CD14-positive monocyte (primary cell): ENCODE results near the gene ANTKMT. TPM values are rescaled to one million over a fixed set of nuclear protein-coding genes. Genes with fewer than 3 reads are reported as not detected.

Experiments
- DNase-seq, 3 donors: peaks; one replicate each; pipeline ENCODE4 v3.0.0-alpha.2; 2011 to 2022
- H2AFZ ChIP-seq: 2 replicates; pipeline ENCODE4 v1.6.0; 2012; ENCODE audit warnings: mild to moderate bottlenecking, low read depth, low read length, inconsistent platforms; ENCODE audit not compliant: insufficient read depth, poor library complexity, severe bottlenecking
- H3K27ac ChIP-seq, 2 donors: 1 replicate in 1 of 2; 2 replicates in 1 of 2; pipeline ENCODE4 v1.5.1; 2012 to 2013; ENCODE audit warnings: low read length in 2 of 2, control low read depth in 1 of 2, inconsistent platforms in 1 of 2, low read depth in 1 of 2, mild to moderate bottlenecking in 1 of 2
- H3K27me3 ChIP-seq, 2 donors: one replicate each; pipeline versions ENCODE4 v1.6.0 to v1.6.1; 2011 to 2013; ENCODE audit warnings: low read length in 2 of 2; ENCODE audit not compliant: control insufficient read depth in 2 of 2, insufficient read depth in 2 of 2
- H3K36me3 ChIP-seq, 2 donors: replicated peaks in 1 of 2; 1 replicate in 1 of 2; 2 replicates in 1 of 2; pipeline versions ENCODE4 v1.5.1 to v1.6.1; 2012 to 2013; ENCODE audit warnings: low read length in 2 of 2, control low read depth in 1 of 2, inconsistent platforms in 1 of 2, mild to moderate bottlenecking in 1 of 2; ENCODE audit not compliant: insufficient read depth in 2 of 2, control insufficient read depth in 1 of 2
- H3K4me1 ChIP-seq, 2 donors: 1 replicate in 1 of 2; 2 replicates in 1 of 2; pipeline versions ENCODE4 v1.5.1 to v1.6.1; 2012 to 2013; ENCODE audit warnings: low read length in 2 of 2, control low read depth in 1 of 2, inconsistent platforms in 1 of 2, mild to moderate bottlenecking in 1 of 2, moderate library complexity in 1 of 2; ENCODE audit not compliant: insufficient read depth in 2 of 2, control insufficient read depth in 1 of 2
- H3K4me2 ChIP-seq: replicated peaks from 2 replicates; pipeline ENCODE3; 2012; ENCODE audit warnings: low read length, moderate library complexity, mild to moderate bottlenecking; ENCODE audit not compliant: poor library complexity, severe bottlenecking; ENCODE audit errors: extremely low read depth
- H3K4me3 ChIP-seq, 3 experiments: fragments of 200-600 bp in 1 of 3; sonication (generic) in 1 of 3; replicated peaks in 1 of 3; 1 replicate in 2 of 3; 2 replicates in 1 of 3; pipeline ENCODE4 v1.5.1; 2011 to 2013; ENCODE audit warnings: low read length in 3 of 3, mild to moderate bottlenecking in 3 of 3, control low read depth in 2 of 3, low read depth in 2 of 3, inconsistent platforms in 1 of 3, moderate library complexity in 1 of 3
- H3K79me2 ChIP-seq: 2 replicates; pipeline ENCODE4 v1.6.0; 2012; ENCODE audit warnings: mild to moderate bottlenecking, control low read depth, inconsistent platforms, low read length, moderate library complexity; ENCODE audit not compliant: insufficient read depth
- H3K9ac ChIP-seq: 2 replicates; pipeline ENCODE4 v1.6.0; 2017; ENCODE audit warnings: low read length, mild to moderate bottlenecking; ENCODE audit not compliant: insufficient read depth, poor library complexity, severe bottlenecking
- H3K9me3 ChIP-seq, 2 donors: replicated peaks in 1 of 2; 1 replicate in 1 of 2; 2 replicates in 1 of 2; pipeline versions ENCODE4 v1.5.1 to v1.6.1; 2012 to 2013; ENCODE audit warnings: low read length in 2 of 2, control low read depth in 1 of 2; ENCODE audit not compliant: control insufficient read depth in 1 of 2, insufficient read depth in 1 of 2
- H4K20me1 ChIP-seq: 2 replicates; pipeline ENCODE4 v1.6.0; 2012; ENCODE audit warnings: mild to moderate bottlenecking, low read length, control low read depth, moderate library complexity; ENCODE audit not compliant: insufficient read depth
- H3K27ac Mint-ChIP-seq, 7 donors: one replicate each; pipeline ENCODE4 v1.8.0; 2020; ENCODE audit warnings: mild to moderate bottlenecking in 7 of 7, mixed read lengths in 7 of 7, moderate library complexity in 6 of 7, inconsistent platforms in 2 of 7
- H3K27me3 Mint-ChIP-seq, 3 donors: one replicate each; pipeline ENCODE4 v1.8.0; 2021 to 2022; ENCODE audit warnings: low read depth in 3 of 3, mild to moderate bottlenecking in 3 of 3, mixed read lengths in 3 of 3, moderate library complexity in 3 of 3, inconsistent platforms in 1 of 3
- H3K36me3 Mint-ChIP-seq, 2 donors: one replicate each; pipeline ENCODE4 v1.8.0; 2020; ENCODE audit warnings: mixed read lengths in 2 of 2, inconsistent platforms in 1 of 2, mild to moderate bottlenecking in 1 of 2
- H3K4me1 Mint-ChIP-seq: one replicate; pipeline ENCODE4 v1.8.0; 2020; ENCODE audit warnings: mild to moderate bottlenecking, mixed read lengths
- H3K4me3 Mint-ChIP-seq, 2 donors: one replicate each; pipeline ENCODE4 v1.8.0; 2020; ENCODE audit warnings: mild to moderate bottlenecking in 2 of 2, mixed read lengths in 2 of 2, moderate library complexity in 1 of 2
- H3K9me3 Mint-ChIP-seq, 7 donors: one replicate each; pipeline ENCODE4 v1.8.0; 2020 to 2022; ENCODE audit warnings: mixed read lengths in 7 of 7, mild to moderate bottlenecking in 6 of 7, moderate library complexity in 6 of 7, inconsistent platforms in 2 of 7
- CTCF ChIP-seq: fragments of 200-600 bp; IDR thresholded peaks from one replicate; pipeline ENCODE4 v1.8.0; 2022; ENCODE audit warnings: antibody characterized with exemption, mild to moderate bottlenecking
- WGBS: methylation state at CpG from one replicate; pipeline ENCODE4 v1.1.5; 2013; ENCODE audit warnings: missing lambda C conversion rate; ENCODE audit not compliant: insufficient coverage; 5-methylcytosine and 5-hydroxymethylcytosine counted together
- intact Hi-C, 2 donors: fragments of 100-400 bp; cut with micrococcal nuclease; formaldehyde crosslinking; loops; one replicate each; pipeline versions ENCODE4 v1.15.0 to v1.15.1; 2023
- polyA plus RNA-seq, 3 donors: library from polyadenylated mRNA; depleted of rRNA in 1 of 3; unstranded in 2 of 3; stranded (reverse) in 1 of 3; fragments of 300-500 nt in 2 of 3; fragments of >200 nt in 1 of 3; fragmentation: Illumina TruSeq in 2 of 3; gene quantifications; 1 replicate in 2 of 3; 2 replicates in 1 of 3; pipeline ENCODE4 v1.2.3, GENCODE V29; 2012 to 2021

The ANTKMT gene
- polyA plus RNA-seq, 3 donors, result 21.5 to 56.3 (median 34.4) TPM

GRCh38 chr16:705431-706188, 15.3 kb upstream of the ANTKMT start, which contains the start of gene FBXL16:
FBXL16 (minus strand) TSS chr16:705801; CDS start chr16:697405, 8,396 bp downstream.
- no peaks in the 10 kb centered on the region for H3K4me1 Mint-ChIP-seq
- no peaks in the 10 kb centered on the region for H4K20me1 ChIP-seq
- no peaks in the 10 kb centered on the region for H3K4me1 ChIP-seq
- no peak for TF ChIP-seq CTCF
- no peaks in the 10 kb centered on the region for H3K36me3 ChIP-seq
- H3K9ac ChIP-seq, result no peak within 1 kb of the TSS
- no peak within 1 kb of the TSS for H2AFZ ChIP-seq
- no peak within 1 kb of the TSS for H3K4me3 ChIP-seq
- H3K4me2 ChIP-seq, result no peak within 1 kb of the TSS
- H3K9me3 Mint-ChIP-seq, result peaks cover 0 to 8% (median 0%) of the 10 kb centered on the region in 7 donors
- intact Hi-C loops, result no loop called here
- no peak within 1 kb of the TSS for H3K27ac Mint-ChIP-seq
- peaks cover 68 to 87% (median 83%) of the 10 kb centered on the region in 3 donors for H3K27me3 Mint-ChIP-seq
- no peak within 1 kb of the TSS for H3K27ac ChIP-seq
- no peak for DNase-seq
- H3K4me3 Mint-ChIP-seq, result peak within 1 kb of the TSS in 1 of 2 donors; percentile 76
- no peaks in the 10 kb centered on the region for H3K79me2 ChIP-seq
- 1% methylated on average over 85 of the region's 115 CpGs for WGBS
- peaks cover 8 to 82% of the 10 kb centered on the region in 2 donors for H3K27me3 ChIP-seq
- no peaks in the 10 kb centered on the region for H3K36me3 Mint-ChIP-seq
- peaks cover 0 to 4% of the 10 kb centered on the region in 2 donors for H3K9me3 ChIP-seq

GRCh38 chr16:706189-707061, 14.5 kb upstream of the ANTKMT start:
- Histone ChIP-seq H3K36me3 (no peaks in the 10 kb centered on the region), H3K9ac (no peak overlapping the region), H3K4me1 (no peaks in the 10 kb centered on the region), H4K20me1 (no peaks in the 10 kb centered on the region), H3K79me2 (no peaks in the 10 kb centered on the region), H3K27me3 (peaks cover 3 to 77% of the 10 kb centered on the region in 2 donors), H3K27ac (no peak overlapping the region), H3K4me2 (no peak overlapping the region), H3K4me3 (no peak overlapping the region), H3K9me3 (peaks cover 0 to 4% of the 10 kb centered on the region in 2 donors), H2AFZ (no peak overlapping the region)
- DNase-seq, result no peak
- Mint-ChIP-seq H3K27ac (peak overlapping the region in 2 of 7 donors; percentile 18 to 31), H3K27me3 (peaks cover 63 to 83% (median 78%) of the 10 kb centered on the region in 3 donors), H3K9me3 (peaks cover 0 to 5% (median 0%) of the 10 kb centered on the region in 7 donors), H3K4me1 (no peaks in the 10 kb centered on the region), H3K36me3 (no peaks in the 10 kb centered on the region), H3K4me3 (peak overlapping the region in 1 of 2 donors; percentile 60)
- intact Hi-C loops, result no loop called here
- 5% methylated on average over 49 of the region's 49 CpGs for WGBS
- TF ChIP-seq CTCF, result no peak
